SK-N-SH treated with all-trans-retinoic acid at 6 μM for 48 hours (cell line): ENCODE measurements around the gene BCAR3.

Experiments
- ATAC-seq: fragments of 200-7000 bp; cut with Tn5 transposase; 3 replicates; pipeline ENCODE4 v1.9.1; 2020; ENCODE audit warnings: mild to moderate bottlenecking, moderate library complexity
- ARNTL ChIP-seq: fragments of 450-650 bp; formaldehyde crosslinking; IDR thresholded peaks from 2 replicates; pipeline ENCODE4 v1.5.0; 2020; ENCODE audit warnings: low read depth, mild to moderate bottlenecking, moderate library complexity, borderline replicate concordance
- BACH2 ChIP-seq: fragments of 250-450 bp; sonication (Bioruptor Pico); IDR thresholded peaks from 2 replicates; pipeline ENCODE4 v1.9.0; 2021; ENCODE audit warnings: mild to moderate bottlenecking, borderline replicate concordance
- CSDC2 ChIP-seq: fragments of 250-450 bp; sonication (Bioruptor Pico); IDR thresholded peaks from 2 replicates; pipeline ENCODE4 v1.5.0; 2020; ENCODE audit warnings: mild to moderate bottlenecking, moderate library complexity
- ESRRG ChIP-seq: fragments of 250-450 bp; sonication (Bioruptor Pico); IDR thresholded peaks from 2 replicates; pipeline ENCODE4 v1.6.1; 2021; ENCODE audit warnings: mild to moderate bottlenecking
- GLIS3 ChIP-seq: fragments of 250-450 bp; sonication (Bioruptor Pico); IDR thresholded peaks from 2 replicates; pipeline ENCODE4 v1.5.0; 2020; ENCODE audit warnings: mild to moderate bottlenecking, moderate library complexity
- ISL1 ChIP-seq: fragments of 250-450 bp; sonication (Bioruptor Pico); IDR thresholded peaks from 2 replicates; pipeline ENCODE4 v2.1.2; 2022; ENCODE audit warnings: mild to moderate bottlenecking, moderate library complexity
- OSR1 ChIP-seq: fragments of 250-450 bp; sonication (Bioruptor Pico); IDR thresholded peaks from 2 replicates; pipeline ENCODE4 v1.8.0; 2022; ENCODE audit warnings: moderate library complexity, mild to moderate bottlenecking, inconsistent platforms
- PATZ1 ChIP-seq: fragments of 250-450 bp; sonication (Bioruptor Pico); IDR thresholded peaks from 2 replicates; pipeline ENCODE4 v1.8.0; 2020; ENCODE audit warnings: mild to moderate bottlenecking, moderate library complexity, borderline replicate concordance
- POU6F1 ChIP-seq: fragments of 250-450 bp; sonication (Bioruptor Pico); IDR thresholded peaks from 2 replicates; pipeline ENCODE4 v1.8.0; 2021; ENCODE audit warnings: low read depth, mild to moderate bottlenecking, moderate library complexity, borderline replicate concordance
- PPARA ChIP-seq: fragments of 250-450 bp; sonication (Bioruptor Pico); IDR thresholded peaks from 2 replicates; pipeline ENCODE4 v1.5.0; 2020; ENCODE audit warnings: mild to moderate bottlenecking, borderline replicate concordance
- RARB ChIP-seq: fragments of 250-450 bp; sonication (Bioruptor Pico); IDR thresholded peaks from 2 replicates; pipeline ENCODE4 v1.8.0; 2021; ENCODE audit warnings: mild to moderate bottlenecking, moderate library complexity
- SNAI2 ChIP-seq: fragments of 250-450 bp; sonication (Bioruptor Pico); IDR thresholded peaks from 2 replicates; pipeline ENCODE4 v1.5.0; 2020; ENCODE audit warnings: mild to moderate bottlenecking, moderate library complexity
- TCF4 ChIP-seq: fragments of 250-450 bp; sonication (Bioruptor Pico); IDR thresholded peaks from 2 replicates; pipeline ENCODE4 v1.8.0; 2021; ENCODE audit warnings: mild to moderate bottlenecking, moderate library complexity, borderline replicate concordance
- TOX ChIP-seq: fragments of 250-450 bp; sonication (Bioruptor Pico); IDR thresholded peaks from 2 replicates; pipeline ENCODE4 v1.8.0; 2021; ENCODE audit warnings: mild to moderate bottlenecking, moderate library complexity, borderline replicate concordance
- ZC3H10 ChIP-seq: fragments of 250-450 bp; sonication (Bioruptor Pico); IDR thresholded peaks from 2 replicates; pipeline ENCODE4 v1.5.1; 2021; ENCODE audit warnings: mild to moderate bottlenecking, moderate library complexity
- ZFP3 ChIP-seq: fragments of 250-450 bp; sonication (Bioruptor Pico); IDR thresholded peaks from 2 replicates; pipeline ENCODE4 v1.5.0; 2020; ENCODE audit warnings: mild to moderate bottlenecking, moderate library complexity
- ZNF565 ChIP-seq: fragments of 450-650 bp; formaldehyde crosslinking; conservative IDR thresholded peaks from 2 replicates; pipeline ENCODE4 v1.5.0; 2020; ENCODE audit warnings: low read depth, mild to moderate bottlenecking, moderate library complexity
- ZNF8 ChIP-seq: fragments of 450-650 bp; formaldehyde crosslinking; IDR thresholded peaks from 2 replicates; pipeline ENCODE4 v1.5.0; 2020; ENCODE audit warnings: mild to moderate bottlenecking, moderate library complexity
- TF ChIP-seq, protein P1 (sequence below): fragments of 250-450 bp; sonication (Bioruptor Pico); IDR thresholded peaks from 2 replicates; pipeline ENCODE4 v1.5.0; 2020; ENCODE audit warnings: mild to moderate bottlenecking, moderate library complexity
- TF ChIP-seq, protein P2 (sequence below): fragments of 250-450 bp; sonication (Bioruptor Pico); IDR thresholded peaks from 2 replicates; pipeline ENCODE4 v1.5.1; 2020; ENCODE audit warnings: low read depth, mild to moderate bottlenecking, moderate library complexity
- TF ChIP-seq, protein P3 (sequence below): fragments of 250-450 bp; sonication (Bioruptor Pico); IDR thresholded peaks from 2 replicates; pipeline ENCODE4 v1.5.1; 2021; ENCODE audit warnings: mild to moderate bottlenecking, moderate library complexity

BCAR3 gene

GRCh38 chr1:93705892-93706500 is 24.4 kb upstream of the BCAR3 start:
- no peak for ATAC-seq
- TF ChIP-seq BACH2 (CRISPR knock-in tag): no peak
- TF ChIP-seq ZNF565 (CRISPR knock-in tag): no peak
- no peak for TF ChIP-seq ISL1 (CRISPR knock-in tag)
- no peak for TF ChIP-seq ZC3H10 (CRISPR knock-in tag)
- TF ChIP-seq ARNTL (CRISPR knock-in tag): no peak
- TF ChIP-seq POU6F1: no peak
- no peak for TF ChIP-seq ESRRG
- no peak for TF ChIP-seq RARB (CRISPR knock-in tag)
- TF ChIP-seq GLIS3 (CRISPR knock-in tag): no peak
- no peak for TF ChIP-seq ZNF8 (CRISPR knock-in tag)
- no peak for TF ChIP-seq PPARA (CRISPR knock-in tag)

GRCh38 chr1:93704052-93704451 is 22.4 kb upstream of the BCAR3 start:
- no peak for TF ChIP-seq ISL1 (CRISPR knock-in tag)
- TF ChIP-seq SNAI2 (CRISPR knock-in tag): no peak
- TF ChIP-seq, protein P1, sequence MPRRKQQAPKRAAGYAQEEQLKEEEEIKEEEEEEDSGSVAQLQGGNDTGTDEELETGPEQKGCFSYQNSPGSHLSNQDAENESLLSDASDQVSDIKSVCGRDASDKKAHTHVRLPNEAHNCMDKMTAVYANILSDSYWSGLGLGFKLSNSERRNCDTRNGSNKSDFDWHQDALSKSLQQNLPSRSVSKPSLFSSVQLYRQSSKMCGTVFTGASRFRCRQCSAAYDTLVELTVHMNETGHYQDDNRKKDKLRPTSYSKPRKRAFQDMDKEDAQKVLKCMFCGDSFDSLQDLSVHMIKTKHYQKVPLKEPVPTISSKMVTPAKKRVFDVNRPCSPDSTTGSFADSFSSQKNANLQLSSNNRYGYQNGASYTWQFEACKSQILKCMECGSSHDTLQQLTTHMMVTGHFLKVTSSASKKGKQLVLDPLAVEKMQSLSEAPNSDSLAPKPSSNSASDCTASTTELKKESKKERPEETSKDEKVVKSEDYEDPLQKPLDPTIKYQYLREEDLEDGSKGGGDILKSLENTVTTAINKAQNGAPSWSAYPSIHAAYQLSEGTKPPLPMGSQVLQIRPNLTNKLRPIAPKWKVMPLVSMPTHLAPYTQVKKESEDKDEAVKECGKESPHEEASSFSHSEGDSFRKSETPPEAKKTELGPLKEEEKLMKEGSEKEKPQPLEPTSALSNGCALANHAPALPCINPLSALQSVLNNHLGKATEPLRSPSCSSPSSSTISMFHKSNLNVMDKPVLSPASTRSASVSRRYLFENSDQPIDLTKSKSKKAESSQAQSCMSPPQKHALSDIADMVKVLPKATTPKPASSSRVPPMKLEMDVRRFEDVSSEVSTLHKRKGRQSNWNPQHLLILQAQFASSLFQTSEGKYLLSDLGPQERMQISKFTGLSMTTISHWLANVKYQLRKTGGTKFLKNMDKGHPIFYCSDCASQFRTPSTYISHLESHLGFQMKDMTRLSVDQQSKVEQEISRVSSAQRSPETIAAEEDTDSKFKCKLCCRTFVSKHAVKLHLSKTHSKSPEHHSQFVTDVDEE: no peak
- no peak for TF ChIP-seq TOX (CRISPR knock-in tag)
- TF ChIP-seq, protein P2, sequence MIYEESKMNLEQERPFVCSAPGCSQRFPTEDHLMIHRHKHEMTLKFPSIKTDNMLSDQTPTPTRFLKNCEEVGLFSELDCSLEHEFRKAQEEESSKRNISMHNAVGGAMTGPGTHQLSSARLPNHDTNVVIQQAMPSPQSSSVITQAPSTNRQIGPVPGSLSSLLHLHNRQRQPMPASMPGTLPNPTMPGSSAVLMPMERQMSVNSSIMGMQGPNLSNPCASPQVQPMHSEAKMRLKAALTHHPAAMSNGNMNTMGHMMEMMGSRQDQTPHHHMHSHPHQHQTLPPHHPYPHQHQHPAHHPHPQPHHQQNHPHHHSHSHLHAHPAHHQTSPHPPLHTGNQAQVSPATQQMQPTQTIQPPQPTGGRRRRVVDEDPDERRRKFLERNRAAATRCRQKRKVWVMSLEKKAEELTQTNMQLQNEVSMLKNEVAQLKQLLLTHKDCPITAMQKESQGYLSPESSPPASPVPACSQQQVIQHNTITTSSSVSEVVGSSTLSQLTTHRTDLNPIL: no peak
- no peak for TF ChIP-seq PATZ1 (CRISPR knock-in tag)
- TF ChIP-seq ZNF8 (CRISPR knock-in tag): no peak
- TF ChIP-seq ZC3H10 (CRISPR knock-in tag): no peak
- TF ChIP-seq ARNTL (CRISPR knock-in tag): no peak
- TF ChIP-seq POU6F1: no peak
- no peak for TF ChIP-seq BACH2 (CRISPR knock-in tag)
- TF ChIP-seq, protein P3, sequence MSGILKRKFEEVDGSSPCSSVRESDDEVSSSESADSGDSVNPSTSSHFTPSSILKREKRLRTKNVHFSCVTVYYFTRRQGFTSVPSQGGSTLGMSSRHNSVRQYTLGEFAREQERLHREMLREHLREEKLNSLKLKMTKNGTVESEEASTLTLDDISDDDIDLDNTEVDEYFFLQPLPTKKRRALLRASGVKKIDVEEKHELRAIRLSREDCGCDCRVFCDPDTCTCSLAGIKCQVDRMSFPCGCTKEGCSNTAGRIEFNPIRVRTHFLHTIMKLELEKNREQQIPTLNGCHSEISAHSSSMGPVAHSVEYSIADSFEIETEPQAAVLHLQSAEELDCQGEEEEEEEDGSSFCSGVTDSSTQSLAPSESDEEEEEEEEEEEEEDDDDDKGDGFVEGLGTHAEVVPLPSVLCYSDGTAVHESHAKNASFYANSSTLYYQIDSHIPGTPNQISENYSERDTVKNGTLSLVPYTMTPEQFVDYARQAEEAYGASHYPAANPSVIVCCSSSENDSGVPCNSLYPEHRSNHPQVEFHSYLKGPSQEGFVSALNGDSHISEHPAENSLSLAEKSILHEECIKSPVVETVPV (CRISPR knock-in tag): no peak
- TF ChIP-seq ZNF565 (CRISPR knock-in tag): no peak
- TF ChIP-seq RARB (CRISPR knock-in tag): no peak
- TF ChIP-seq ESRRG: no peak
- no peak for ATAC-seq

DNA sequence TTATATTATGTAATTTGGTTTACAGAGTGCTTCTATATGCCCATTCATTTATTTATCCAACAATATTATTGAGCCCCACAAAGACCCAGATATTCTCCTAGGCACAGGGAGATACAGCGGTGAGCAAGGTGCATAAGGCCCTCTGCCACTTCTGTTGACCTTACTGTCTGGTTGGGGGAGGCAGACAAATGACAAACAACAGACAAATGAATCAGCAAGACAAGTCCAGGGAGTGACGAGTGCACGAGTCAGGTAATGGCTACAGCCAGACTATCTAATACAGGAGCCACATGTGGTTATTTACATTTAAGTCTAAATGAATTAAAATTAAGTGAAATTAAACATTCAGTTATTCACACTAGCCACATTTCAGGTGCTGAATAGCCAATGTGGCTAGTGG is 22.0 kb upstream of the BCAR3 start:
- no peak for ATAC-seq
- no peak for TF ChIP-seq TCF4
- TF ChIP-seq GLIS3 (CRISPR knock-in tag): no peak
- no peak for TF ChIP-seq OSR1 (CRISPR knock-in tag)
- no peak for TF ChIP-seq ZNF565 (CRISPR knock-in tag)
- no peak for TF ChIP-seq RARB (CRISPR knock-in tag)
- no peak for TF ChIP-seq ZFP3
- no peak for TF ChIP-seq ZNF8 (CRISPR knock-in tag)
- TF ChIP-seq, protein P3 (CRISPR knock-in tag): no peak
- TF ChIP-seq POU6F1: no peak
- TF ChIP-seq ARNTL (CRISPR knock-in tag): no peak
- TF ChIP-seq ISL1 (CRISPR knock-in tag): no peak
- TF ChIP-seq PPARA (CRISPR knock-in tag): no peak
- TF ChIP-seq ZC3H10 (CRISPR knock-in tag): no peak
- TF ChIP-seq CSDC2 (CRISPR knock-in tag): no peak
